HepG2 (cell line): ENCODE measurements around the gene ZMIZ1. TPM values are rescaled to one million over a fixed set of nuclear protein-coding genes. Genes with fewer than 3 reads are reported as not detected.

Source experiments
- ATAC-seq: fragments of 200-7000 bp; cut with Tn5 transposase; 3 replicates; pipeline ENCODE4 v1.9.1; 2020; ENCODE audit warnings: mild to moderate bottlenecking, moderate library complexity
- BruUV-seq: library from RNA; stranded (reverse); fragments of 400-500 nt; replicated peaks from 2 replicates; lab custom pipeline; 2021; lab: Mats Ljungman, UMichigan
- CTCF ChIA-PET: fragments of 300-600 bp; formaldehyde crosslinking; extraction: SDS; loops from one replicate; lab custom pipeline; 2021; ENCODE audit warnings: low total read pairs, inconsistent platforms, low intra/inter-chr PET ratio; lab: Yijun Ruan, JAX
- POLR2A ChIA-PET: fragments of 350-600 bp; sonication (Branson Sonifier 250); formaldehyde crosslinking; loops from one replicate; lab custom pipeline; 2020; ENCODE audit warnings: antibody characterized with exemption, inconsistent platforms; lab: Yijun Ruan, JAX
- DNase-seq: peaks from one replicate; pipeline ENCODE4 v3.0.0-alpha.2; 2015; ENCODE audit warnings: low spot score
- FAIRE-seq: peaks from 3 replicates; lab custom pipeline; 2011; peaks lifted over from hg19 to GRCh38; lab: Jason Lieb, UNC
- H2AFZ ChIP-seq: one replicate; pipeline ENCODE4 v1.6.1; 2011; ENCODE audit warnings: low read length, inconsistent platforms
- H3K27ac ChIP-seq: fragments of 300-600 bp; 3 replicates; pipeline ENCODE4 v1.8.0; 2011; ENCODE audit warnings: mixed run types, mild to moderate bottlenecking, mixed read lengths, low read length, inconsistent platforms; ENCODE audit not compliant: insufficient read depth; ENCODE audit errors: extremely low read length
- H3K27me3 ChIP-seq, 2 experiments: fragments of 200-600 bp in 1 of 2; 2 replicates in 1 of 2; 3 replicates in 1 of 2; pipeline versions ENCODE4 v1.6.0 to v1.8.0; 2011; ENCODE audit warnings: low read length in 2 of 2, mild to moderate bottlenecking in 2 of 2, moderate library complexity in 2 of 2, inconsistent platforms in 1 of 2; ENCODE audit not compliant: insufficient read depth in 2 of 2, control insufficient read depth in 1 of 2
- H3K36me3 ChIP-seq, 2 experiments: fragments of 200-600 bp in 1 of 2; replicated peaks in 1 of 2; 2 replicates in 1 of 2; 3 replicates in 1 of 2; pipeline versions ENCODE4 v1.5.1 to v1.8.0; 2011; ENCODE audit warnings: low read length in 2 of 2, inconsistent platforms in 1 of 2; ENCODE audit not compliant: insufficient read depth in 2 of 2, control insufficient read depth in 1 of 2
- H3K4me1 ChIP-seq: 2 replicates; pipeline ENCODE4 v1.5.1; 2012; ENCODE audit warnings: low read length, inconsistent platforms; ENCODE audit not compliant: insufficient read depth
- H3K4me2 ChIP-seq: 2 replicates; pipeline ENCODE4 v1.6.0; 2011; ENCODE audit warnings: low read depth, low read length, inconsistent platforms
- H3K4me3 ChIP-seq, 3 experiments: fragments of 200-600 bp in 1 of 3; sonication (generic), shearing (Covaris generic) in 1 of 3; replicated peaks in 1 of 3; 2 replicates each; pipeline ENCODE4 v1.5.1; 2011 to 2016; ENCODE audit warnings: low read length in 3 of 3, inconsistent platforms in 2 of 3, low read depth in 2 of 3, mild to moderate bottlenecking in 2 of 3, control low read depth in 1 of 3, mixed read lengths in 1 of 3; ENCODE audit not compliant: insufficient read depth in 1 of 3
- H3K79me2 ChIP-seq: one replicate; pipeline ENCODE4 v1.6.1; 2011; ENCODE audit warnings: low read length, inconsistent platforms; ENCODE audit not compliant: insufficient read depth
- H3K9ac ChIP-seq: 2 replicates; pipeline ENCODE4 v1.6.0; 2011; ENCODE audit warnings: mild to moderate bottlenecking, low read depth, low read length, inconsistent platforms; ENCODE audit not compliant: insufficient read depth
- H3K9me3 ChIP-seq: 2 replicates; pipeline ENCODE4 v1.5.1; 2012; ENCODE audit warnings: mild to moderate bottlenecking, low read length
- H4K20me1 ChIP-seq: 2 replicates; pipeline ENCODE4 v1.6.0; 2011; ENCODE audit warnings: inconsistent platforms, mild to moderate bottlenecking, low read length, moderate library complexity; ENCODE audit not compliant: insufficient read depth
- AGO2 ChIP-seq: fragments of 200-400 bp; formaldehyde crosslinking; optimal IDR thresholded peaks from 2 replicates; pipeline ENCODE3; 2017; ENCODE audit warnings: mild to moderate bottlenecking, low read depth, low read length, moderate library complexity
- CBX5 ChIP-seq: sonication (generic); formaldehyde crosslinking; IDR thresholded peaks from 2 replicates; pipeline ENCODE4 v1.4.0; 2020; ENCODE audit warnings: missing genetic modification reagents, borderline replicate concordance
- KAT7 ChIP-seq: IDR thresholded peaks from 2 replicates; pipeline ENCODE4 v1.6.1; 2018; ENCODE audit warnings: borderline replicate concordance, missing compliant biosample characterization
- MAFK ChIP-seq, 2 experiments: IDR thresholded peaks in 1 of 2; conservative IDR thresholded peaks in 1 of 2; 2 replicates each; pipeline ENCODE4 v1.6.1; 2011; ENCODE audit warnings: improper control_type of control experiment in 2 of 2, low read length in 2 of 2
- NPAS2 ChIP-seq: sonication (generic); formaldehyde crosslinking; IDR thresholded peaks from 2 replicates; pipeline ENCODE4 v1.8.0; 2022; ENCODE audit warnings: mild to moderate bottlenecking, missing genetic modification reagents, borderline replicate concordance
- RBFOX2 ChIP-seq: fragments of 200-400 bp; formaldehyde crosslinking; IDR thresholded peaks from 2 replicates; pipeline ENCODE4 v1.6.1; 2017; ENCODE audit warnings: low read depth, mild to moderate bottlenecking, low read length
- ZNF652 ChIP-seq: IDR thresholded peaks from 2 replicates; pipeline ENCODE4 v1.6.1; 2016; ENCODE audit warnings: low read depth, borderline replicate concordance
- ZNF713 ChIP-seq: sonication (generic); formaldehyde crosslinking; IDR thresholded peaks from 2 replicates; pipeline ENCODE4 v1.4.0; 2020; ENCODE audit warnings: mild to moderate bottlenecking, missing genetic modification reagents
- WGBS: methylation state at CpG from one replicate; pipeline ENCODE4 v1.1.6; 2017; ENCODE audit warnings: low lambda C conversion rate; 5-methylcytosine and 5-hydroxymethylcytosine counted together
- in situ Hi-C: cut with HindIII; loops from 2 replicates; pipeline ENCODE4 v1.10.0; 2017; ENCODE audit warnings: low pct_unique_long_range_greater_than_20kb; ENCODE audit not compliant: extremely low pct_ligation_motif_present
- intact Hi-C: fragments of 100-400 bp; cut with micrococcal nuclease; formaldehyde crosslinking; loops from one replicate; pipeline ENCODE4 v1.10.0; 2022; ENCODE audit not compliant: unreplicated experiment
- polyA plus RNA-seq, 8 experiments: library from polyadenylated mRNA; depleted of rRNA in 3 of 8; stranded (reverse) in 7 of 8; unstranded in 1 of 8; fragments of >200 nt; fragmentation: Illumina TruSeq in 4 of 8; extraction: Trizol in 4 of 8; gene quantifications; 2 replicates each; pipeline versions ENCODE4 v1.2.1 to v1.2.3, GENCODE V29; 2011 to 2016; ENCODE audit warnings: low read depth in 4 of 8, missing spikeins in 1 of 8, mixed read lengths in 1 of 8; ENCODE audit not compliant: insufficient read depth in 1 of 8
- total RNA-seq, 5 experiments: library from RNA; depleted of rRNA; stranded (reverse); fragments of >200 nt; fragmentation: Illumina TruSeq; extraction: Trizol; gene quantifications; 2 replicates each; pipeline ENCODE4 v1.2.3, GENCODE V29; 2016; ENCODE audit warnings: low read depth in 1 of 5
- TF ChIP-seq, protein P1 (sequence below): sonication (generic); formaldehyde crosslinking; IDR thresholded peaks from 2 replicates; pipeline ENCODE4 v1.5.0; 2020; ENCODE audit warnings: missing genetic modification reagents, mild to moderate bottlenecking, borderline replicate concordance

The ZMIZ1 gene
- total and polyA plus RNA-seq, 2 of the 13 experiments (the other 11 are each of a cell fraction or from before 2014, with no cell fraction given), result 5.3 to 10.2 TPM

DNA sequence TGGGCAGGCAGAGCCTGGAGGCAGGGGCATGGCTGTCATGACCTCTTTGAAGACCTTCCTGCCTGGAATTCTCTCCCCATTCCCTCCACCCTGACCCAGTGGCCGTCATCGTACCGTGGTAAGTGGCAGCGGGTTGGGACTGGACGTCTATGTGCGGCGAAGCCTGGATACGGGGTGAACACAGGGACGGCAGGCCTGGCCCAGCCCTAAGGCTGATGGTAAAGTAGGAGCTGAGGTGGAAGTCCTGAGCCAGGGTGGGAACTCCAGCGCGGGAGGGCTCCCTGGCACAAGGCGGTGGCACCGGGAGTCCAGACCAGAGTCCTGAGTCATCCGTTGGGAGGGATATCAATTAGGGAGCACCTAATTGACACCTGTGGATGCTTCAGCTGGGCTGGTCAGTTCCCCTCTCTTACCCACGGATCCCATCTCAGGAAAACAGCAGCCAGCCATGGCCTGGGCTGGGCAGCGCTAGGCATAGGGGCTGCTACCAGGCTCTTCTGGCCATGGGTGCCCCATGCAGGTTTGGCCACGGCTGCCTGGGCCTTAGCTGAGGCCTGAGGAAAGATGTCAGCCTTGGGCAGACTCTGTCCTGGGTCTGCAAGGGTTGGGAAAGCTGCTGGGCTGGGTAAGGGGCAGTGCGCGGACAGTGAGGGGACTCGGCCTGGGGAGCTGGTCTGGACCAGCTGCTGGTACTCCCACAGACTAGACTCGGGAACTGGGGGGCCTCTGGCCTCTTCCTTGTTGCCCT, 281.8 kb downstream of the ZMIZ1 start:
- Histone ChIP-seq H3K27me3 (no peaks in the 10 kb centered on the region), H3K36me3 (peaks cover 37 to 68% of the 10 kb centered on the region in 2 experiments), H3K4me3 (no peak overlapping the region), H3K27ac (no peak overlapping the region), H2AFZ (no peak overlapping the region), H4K20me1 (peaks cover 56% of the 10 kb centered on the region), H3K4me2 (peak overlapping the region; percentile 9; the same call in 1 of the 2 replicates)
- POLR2A ChIA-PET, result interaction anchor here (0.8 to 7.8 kb wide), 3 partner anchors 8 to 14 kb away, joined by 3 to 134 read pairs (median 45); no protein-coding TSS in a partner anchor
- ATAC-seq, result no peak
- no peak for TF ChIP-seq KAT7 (CRISPR knock-in tag)
- no peak for TF ChIP-seq ZNF713 (CRISPR knock-in tag)
- peak; percentile 68 for TF ChIP-seq AGO2
- no peak for TF ChIP-seq NPAS2
- no peak for TF ChIP-seq CBX5 (CRISPR knock-in tag)
- TF ChIP-seq ZNF652 (CRISPR knock-in tag), result no peak
- TF ChIP-seq, protein P1, sequence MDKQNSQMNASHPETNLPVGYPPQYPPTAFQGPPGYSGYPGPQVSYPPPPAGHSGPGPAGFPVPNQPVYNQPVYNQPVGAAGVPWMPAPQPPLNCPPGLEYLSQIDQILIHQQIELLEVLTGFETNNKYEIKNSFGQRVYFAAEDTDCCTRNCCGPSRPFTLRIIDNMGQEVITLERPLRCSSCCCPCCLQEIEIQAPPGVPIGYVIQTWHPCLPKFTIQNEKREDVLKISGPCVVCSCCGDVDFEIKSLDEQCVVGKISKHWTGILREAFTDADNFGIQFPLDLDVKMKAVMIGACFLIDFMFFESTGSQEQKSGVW (CRISPR knock-in tag), result no peak
- peak; percentile 58 for TF ChIP-seq RBFOX2
- no peak for TF ChIP-seq MAFK (conservative IDR thresholded peaks at IDR 0.05 in 1 of 2, IDR thresholded peaks at IDR 0.05 in 1 of 2; ENCODE audit: low read length in 2 of 2)
- TF ChIP-seq, all 625 proteins: peak for 2
- Histone ChIP-seq H3K9ac (no peak overlapping the region), H3K4me1 (peaks cover 67% of the 10 kb centered on the region), H3K9me3 (no peaks in the 10 kb centered on the region), H3K79me2 (peaks cover 36% of the 10 kb centered on the region)
- FAIRE-seq (no peak), DNase-seq (no peak)
- intact Hi-C loops, result no loop called here
- in situ Hi-C loops, result no loop called here
- BruUV-seq, result no TSS peak
- WGBS, result 95% methylated on average over 18 of the region's 21 CpGs
- CTCF ChIA-PET, result no interaction called here
